Ecto neural progenitor cell (in vitro differentiated cells): ENCODE data around the gene PRSS8.
A peak's percentile ranks its signal among the peaks of the same experiment; 100 is the strongest.

ENCODE experiments used
- DNase-seq: peaks from one replicate; pipeline ENCODE4 v3.0.0-alpha.2; 2018; ENCODE audit warnings: low spot score

PRSS8 gene

DNA sequence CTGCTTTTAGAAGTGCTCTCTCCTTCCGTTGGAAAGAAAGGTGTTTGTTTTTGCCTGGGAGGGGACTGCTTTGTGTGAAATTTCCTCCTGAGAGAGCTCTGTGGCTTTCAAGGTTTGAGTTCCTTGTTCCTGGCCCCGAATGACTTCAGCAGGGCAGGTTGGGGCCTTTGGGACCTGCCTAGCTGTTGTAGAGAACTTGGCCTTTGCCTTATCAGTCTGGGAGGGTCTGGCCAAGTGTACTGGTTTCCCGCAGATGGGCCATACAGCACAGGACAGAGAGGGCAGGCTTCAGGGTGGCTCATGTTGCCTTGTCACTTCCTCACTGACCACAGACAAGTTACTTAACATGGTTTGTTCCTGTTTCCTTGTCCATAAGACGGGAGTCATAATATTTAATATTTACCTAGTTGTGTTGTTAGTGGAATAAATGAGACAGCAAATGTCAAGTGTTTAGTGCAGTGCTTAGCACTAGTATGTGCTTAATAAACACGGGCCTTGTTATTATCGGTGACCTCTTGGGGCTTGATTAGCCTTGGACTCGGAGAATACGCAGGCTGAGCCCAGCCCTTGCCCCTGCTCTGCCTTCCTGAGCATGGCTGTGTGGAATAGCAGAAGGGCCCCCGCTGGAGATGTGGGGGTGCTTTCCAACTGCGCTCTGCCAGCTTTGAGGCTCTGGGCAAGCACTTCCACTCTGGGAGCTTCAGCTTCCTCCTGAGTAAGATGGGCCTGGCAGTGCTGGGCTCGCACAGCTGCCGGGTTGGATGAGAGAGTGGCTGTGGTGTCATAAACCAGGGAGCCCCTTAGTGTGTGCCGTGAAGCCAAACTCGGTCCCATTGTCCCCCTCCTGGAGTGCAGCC is 6.6 kb downstream of the PRSS8 start:
- no peak for DNase-seq

DNA sequence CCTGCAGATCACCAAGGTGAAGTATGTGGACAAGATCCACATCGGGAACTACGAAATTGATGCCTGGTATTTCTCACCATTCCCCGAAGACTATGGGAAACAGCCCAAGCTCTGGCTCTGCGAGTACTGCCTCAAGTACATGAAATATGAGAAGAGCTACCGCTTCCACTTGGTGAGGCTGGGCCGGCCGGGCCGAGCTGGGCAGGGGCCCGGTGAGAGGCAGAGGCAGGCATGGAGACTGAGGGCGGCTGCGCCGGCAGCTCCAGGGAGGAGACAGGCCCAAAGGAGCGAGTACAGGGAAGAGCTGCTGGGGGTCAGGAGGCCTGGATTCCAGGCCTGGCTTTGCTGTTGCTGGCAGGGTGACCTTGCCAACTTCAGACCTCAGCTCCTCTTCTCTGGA is 8.3 kb downstream of the PRSS8 start:
- DNase-seq = no peak

DNA sequence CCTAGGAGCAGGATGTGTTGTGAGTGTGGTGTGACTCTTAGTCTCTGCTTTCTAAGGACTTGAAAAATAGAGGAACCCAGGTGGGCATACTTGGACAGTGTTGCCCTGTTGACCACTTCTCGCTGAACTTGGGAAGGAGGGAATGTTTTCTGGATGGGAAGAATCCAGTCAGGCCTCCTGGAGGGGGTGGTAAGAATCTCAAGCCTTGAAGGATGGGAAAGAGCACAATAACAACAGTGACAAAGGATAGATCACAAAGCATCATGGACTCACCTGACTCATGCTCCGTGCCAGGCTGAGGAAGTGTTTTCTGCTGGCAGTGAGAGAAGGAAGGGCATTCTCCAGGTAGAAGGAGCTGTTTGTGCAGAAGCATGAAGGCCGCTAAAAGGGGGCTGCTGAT is 9.7 kb downstream of the PRSS8 start:
- no peak for DNase-seq

DNA sequence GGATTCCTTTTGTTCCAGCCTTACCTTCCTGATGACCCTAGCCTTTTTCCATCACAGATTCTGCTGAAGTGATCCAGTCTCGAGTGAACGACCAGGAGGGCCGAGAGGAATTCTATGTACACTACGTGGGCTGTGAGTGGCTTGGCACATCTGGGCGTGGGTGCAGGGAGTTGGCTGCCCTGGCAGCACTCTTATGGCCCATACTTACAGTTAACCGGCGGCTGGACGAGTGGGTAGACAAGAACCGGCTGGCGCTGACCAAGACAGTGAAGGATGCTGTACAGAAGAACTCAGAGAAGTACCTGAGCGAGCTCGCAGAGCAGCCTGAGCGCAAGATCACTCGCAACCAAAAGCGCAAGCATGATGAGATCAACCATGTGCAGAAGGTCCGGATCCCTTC is 15.4 kb downstream of the PRSS8 start:
- DNase-seq = no peak

DNA sequence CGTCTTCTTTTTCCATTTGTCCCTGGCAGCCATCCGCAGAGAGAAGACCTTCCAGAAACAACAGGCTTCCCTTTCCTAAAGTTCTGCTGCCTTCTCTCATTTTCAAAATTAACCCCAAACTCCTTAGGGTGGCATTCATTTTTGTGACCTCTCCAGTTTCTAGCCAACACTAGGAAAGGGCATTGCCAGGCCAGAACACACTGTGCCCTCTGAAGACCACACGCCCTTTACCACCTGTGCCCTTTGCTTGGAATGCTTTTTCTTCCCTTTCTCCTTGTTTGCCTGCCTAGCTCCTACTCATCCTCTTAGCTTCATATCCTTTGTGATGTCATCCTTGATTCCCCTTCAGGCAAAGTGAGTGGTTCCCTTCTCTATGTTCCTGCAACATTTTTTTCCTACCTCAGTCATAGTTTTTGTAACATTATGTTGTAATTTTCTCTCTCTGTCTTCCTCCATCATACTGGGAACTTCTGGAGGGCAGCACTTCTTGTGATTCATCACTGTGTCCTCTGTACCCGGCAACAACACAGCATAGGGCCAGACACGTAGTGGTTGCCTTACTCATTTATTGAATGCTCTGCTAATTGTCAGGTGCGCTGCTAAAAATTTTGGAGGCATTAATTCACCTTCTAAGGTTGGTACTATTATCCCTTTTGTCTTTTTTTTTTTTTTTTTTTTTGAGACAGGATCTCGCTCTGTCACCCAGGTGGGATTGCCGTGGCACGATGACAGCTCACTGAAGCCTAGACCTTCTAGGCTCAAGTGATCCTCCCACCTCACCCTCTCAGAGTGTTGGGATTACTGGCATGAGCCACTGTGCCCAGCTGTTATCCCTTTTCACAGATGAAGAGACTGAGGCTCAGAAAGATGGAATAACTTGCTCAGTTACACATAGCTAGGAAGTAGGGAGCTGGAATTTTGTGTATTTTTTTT is 17.0 kb downstream of the PRSS8 start:
- DNase-seq = no peak

DNA sequence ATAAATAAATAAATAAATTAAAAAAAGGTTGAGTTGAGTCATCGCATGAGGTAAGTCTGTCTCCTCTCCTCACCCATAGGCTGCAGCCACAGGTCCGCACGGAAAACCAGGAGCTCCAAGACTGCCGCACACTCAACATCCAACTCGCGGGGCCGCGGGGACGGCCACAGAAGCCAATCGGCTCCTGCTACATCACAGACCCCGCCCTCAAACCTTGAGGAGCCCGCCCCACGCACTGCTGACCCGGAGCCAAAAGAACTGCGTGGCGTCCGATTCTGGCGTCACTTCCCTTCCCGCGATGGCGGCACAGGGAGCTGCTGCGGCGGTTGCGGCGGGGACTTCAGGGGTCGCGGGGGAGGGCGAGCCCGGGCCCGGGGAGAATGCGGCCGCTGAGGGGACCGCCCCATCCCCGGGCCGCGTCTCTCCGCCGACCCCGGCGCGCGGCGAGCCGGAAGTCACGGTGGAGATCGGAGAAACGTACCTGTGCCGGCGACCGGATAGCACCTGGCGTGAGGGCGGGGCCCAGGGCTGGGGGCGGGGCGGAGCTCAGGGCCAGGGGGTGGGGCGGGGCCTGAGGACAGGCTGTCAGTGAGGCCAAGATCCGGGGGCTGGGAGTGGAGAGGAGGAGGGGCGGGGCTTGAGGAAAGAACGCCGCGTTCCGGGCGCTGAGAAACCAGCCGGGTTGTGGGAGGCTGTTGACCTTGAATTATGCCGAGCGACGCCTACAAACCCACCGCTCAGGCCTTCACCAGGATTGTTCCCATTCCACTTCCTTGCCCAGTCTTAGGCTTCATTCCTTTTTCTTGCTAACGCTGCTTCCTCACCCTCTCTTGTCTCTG is 17.9 kb downstream of the PRSS8 start, which contains the start of gene KAT8:
TSS of gene KAT8 (plus strand) at position 281 of the 839 bp plus-strand sequence. CDS start at position 299, 18 bp downstream.
- DNase-seq = peak; percentile 98

DNA sequence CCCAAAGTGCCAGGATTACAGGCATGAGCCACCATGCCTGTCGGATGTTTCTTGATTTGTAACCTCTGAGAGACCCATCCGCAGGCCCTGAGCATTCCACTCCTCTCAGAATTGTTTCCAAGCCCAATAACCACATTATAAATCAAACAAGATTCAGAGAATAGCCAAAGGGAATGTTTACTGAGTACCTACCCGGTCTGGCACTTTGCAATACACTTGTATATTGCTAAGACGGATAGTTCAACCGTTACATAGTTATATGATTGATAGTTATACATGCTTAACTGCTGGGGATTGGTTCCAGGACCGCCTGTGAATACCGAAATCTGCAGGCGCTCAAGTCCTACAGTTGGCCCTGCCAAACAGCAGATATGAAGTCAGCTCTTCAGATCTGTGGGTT is 21.1 kb downstream of the PRSS8 start:
- DNase-seq = no peak

DNA sequence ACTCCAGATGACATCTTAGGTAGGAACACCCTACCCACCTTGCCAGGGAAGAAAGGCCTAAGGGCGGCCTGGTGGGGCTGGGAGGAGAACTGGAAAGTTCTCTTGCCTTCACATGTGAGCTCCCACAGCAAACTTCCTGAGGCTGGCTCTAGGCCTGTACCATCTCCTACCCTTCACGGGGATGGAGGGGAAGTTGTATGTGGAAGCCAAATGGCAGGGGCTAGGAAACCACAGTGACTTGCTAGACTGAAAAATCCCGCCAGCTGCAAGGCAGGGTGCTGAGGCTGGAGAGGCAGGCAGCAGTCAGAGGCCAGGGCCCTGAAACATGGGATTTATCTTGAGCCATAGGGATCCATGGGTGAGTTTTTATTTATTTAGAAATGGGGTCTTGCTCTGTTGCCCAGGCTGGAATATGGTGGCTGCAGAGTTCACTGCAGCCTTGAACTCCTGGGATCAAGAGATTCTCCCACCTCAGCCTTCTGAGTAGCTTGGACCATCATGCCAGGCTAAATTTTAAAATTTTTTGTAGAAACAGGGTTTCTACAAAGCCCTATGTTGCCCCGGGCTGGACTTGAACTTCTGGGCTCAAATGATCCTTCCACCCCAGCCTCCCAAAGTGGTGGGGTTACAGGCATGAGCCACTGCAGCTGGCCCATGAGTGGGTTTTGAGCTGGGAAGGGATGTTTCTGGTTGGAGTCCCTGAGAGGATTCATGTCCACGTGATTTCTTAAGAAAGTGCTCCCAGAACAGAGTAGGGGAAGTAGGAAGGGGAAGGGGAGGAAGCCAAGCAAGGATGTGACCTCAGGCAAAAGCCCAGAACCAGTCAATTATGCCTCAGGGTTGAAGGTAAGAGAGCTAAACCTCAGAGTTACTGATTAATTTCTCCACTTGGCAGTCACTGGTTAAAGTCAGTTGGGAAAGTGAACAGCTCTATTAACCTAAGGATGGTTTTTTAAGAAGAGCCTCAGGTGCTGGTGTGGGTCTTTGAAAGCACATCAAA is 22.1 kb downstream of the PRSS8 start:
- DNase-seq = no peak

DNA sequence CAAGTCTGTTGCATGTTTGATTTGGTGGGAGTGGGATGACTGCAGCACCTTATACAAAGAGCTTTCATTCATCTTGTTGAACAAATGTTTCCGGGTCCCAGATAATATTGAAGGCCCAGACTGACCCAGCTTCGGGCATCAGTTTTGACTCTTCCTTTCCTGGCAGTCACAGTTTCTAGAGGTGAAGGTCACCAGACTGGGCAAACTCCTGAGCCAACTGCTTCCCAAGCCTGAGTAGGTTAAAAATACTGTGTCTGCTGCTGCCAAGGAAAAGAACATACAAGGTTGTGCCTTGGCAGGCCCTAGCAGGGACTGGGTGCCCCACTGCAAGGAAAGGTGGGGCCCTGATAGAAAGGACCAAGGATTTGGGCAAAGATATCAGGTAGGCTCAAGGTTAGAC is 22.8 kb downstream of the PRSS8 start:
- no peak for DNase-seq

DNA sequence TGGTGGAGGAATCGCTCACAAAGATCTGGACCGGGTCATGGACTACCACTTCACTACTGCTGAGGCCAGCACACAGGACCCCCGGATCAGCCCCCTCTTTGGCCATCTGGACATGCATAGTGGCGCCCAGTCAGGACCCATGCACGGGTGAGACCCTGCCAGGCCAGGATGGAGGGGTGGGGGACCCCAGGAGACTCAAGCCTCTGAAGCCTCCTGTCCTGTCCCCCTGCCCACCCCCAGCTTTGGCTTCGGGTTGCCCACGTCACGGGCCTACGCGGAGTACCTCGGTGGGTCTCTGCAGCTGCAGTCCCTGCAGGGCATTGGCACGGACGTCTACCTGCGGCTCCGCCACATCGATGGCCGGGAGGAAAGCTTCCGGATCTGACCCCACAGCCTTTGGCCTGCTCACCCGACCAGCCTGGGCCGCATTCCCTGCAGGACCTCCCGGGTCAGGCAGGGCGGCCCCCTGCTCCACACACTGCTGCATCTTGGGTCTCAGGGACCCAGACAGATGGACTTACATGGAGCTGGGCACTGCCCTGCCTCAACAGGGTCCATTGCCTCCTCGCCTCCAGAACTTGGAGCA is 23.6 kb downstream of the PRSS8 start:
- DNase-seq = no peak

DNA sequence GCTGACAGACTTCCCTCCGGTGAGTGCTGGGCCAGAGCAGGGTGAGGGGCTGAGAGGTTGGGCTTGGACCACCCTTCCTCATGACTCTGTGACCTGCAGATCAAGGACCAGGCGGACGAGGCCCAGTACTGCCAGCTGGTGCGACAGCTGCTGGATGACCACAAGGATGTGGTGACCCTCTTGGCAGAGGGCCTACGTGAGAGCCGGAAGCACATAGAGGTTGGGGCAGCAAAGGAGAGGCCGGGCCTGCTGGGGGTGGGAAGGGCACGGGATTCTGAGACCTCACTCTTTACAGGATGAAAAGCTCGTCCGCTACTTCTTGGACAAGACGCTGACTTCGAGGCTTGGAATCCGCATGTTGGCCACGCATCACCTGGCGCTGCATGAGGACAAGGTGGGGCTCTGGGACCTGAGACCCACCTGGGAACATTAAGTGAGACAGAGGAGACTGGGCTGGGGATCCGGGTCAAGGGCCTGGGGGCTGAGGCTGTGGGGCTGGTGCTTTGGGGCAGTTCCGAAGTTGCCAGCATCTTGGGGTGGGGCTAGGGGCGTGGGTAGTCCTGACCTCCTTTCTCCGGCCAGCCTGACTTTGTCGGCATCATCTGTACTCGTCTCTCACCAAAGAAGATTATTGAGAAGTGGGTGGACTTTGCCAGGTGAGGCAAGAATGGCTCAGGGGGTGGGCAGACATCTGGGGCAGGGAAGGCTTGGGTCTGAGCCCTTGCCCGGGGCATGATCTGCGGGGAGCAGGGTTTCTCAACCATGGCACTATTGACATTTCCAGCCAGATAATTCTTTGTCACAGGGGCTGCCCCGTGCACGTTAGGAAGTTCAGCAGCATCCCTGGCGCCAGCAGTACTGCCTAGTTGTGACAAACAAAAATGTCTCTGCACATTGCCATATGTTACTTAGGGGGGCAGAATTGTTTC is 25.2 kb downstream of the PRSS8 start:
- DNase-seq = no peak

DNA sequence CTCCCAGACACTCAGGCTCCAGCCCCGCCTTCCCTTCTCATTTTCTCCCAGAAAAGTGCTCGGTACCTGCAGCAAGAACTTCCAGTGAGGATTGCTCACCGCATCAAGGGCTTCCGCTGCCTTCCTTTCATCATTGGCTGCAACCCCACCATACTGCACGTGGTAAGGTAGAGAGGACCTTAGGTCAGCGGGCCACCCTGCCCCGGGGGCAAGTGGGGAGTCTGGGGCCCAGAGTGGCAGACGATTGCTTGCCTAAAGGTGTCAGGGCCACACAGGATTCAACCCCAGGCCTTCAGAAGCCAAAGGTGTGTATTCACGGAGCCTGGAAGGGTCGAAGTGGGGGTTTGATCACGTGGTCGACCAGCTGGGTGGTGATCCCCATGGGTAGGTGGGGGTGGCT is 25.9 kb downstream of the PRSS8 start:
- no peak for DNase-seq

DNA sequence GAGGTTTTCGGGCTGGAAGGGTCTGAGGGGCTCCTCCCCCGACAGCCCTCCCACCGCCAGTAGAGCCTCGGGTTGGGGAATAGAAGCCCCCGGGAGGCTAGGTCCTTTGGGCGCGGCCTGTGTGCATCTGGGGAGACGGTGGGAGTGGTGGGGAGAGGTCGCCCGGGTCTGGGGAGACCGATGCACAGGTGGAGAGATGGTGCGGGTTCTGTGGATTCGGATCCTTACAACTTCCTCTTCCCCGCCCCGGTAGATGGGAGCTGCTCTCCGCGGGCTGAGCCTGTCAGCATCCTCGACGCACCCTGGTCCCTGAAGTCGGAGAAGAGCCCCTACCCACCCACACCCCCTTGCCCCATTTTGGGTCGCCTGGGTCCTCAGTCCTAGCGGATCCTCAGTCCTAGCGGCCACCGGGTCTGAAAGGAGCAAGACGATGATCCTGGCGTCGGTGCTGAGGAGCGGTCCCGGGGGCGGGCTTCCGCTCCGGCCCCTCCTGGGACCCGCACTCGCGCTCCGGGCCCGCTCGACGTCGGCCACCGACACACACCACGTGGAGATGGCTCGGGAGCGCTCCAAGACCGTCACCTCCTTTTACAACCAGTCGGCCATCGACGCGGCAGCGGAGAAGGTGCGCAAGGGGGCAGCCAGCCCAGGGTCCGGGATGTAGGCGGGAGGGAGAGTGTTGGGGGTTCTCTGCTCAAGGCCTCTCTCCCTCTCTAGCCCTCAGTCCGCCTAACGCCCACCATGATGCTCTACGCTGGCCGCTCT is 26.6 kb downstream of the PRSS8 start:
- DNase-seq = no peak

DNA sequence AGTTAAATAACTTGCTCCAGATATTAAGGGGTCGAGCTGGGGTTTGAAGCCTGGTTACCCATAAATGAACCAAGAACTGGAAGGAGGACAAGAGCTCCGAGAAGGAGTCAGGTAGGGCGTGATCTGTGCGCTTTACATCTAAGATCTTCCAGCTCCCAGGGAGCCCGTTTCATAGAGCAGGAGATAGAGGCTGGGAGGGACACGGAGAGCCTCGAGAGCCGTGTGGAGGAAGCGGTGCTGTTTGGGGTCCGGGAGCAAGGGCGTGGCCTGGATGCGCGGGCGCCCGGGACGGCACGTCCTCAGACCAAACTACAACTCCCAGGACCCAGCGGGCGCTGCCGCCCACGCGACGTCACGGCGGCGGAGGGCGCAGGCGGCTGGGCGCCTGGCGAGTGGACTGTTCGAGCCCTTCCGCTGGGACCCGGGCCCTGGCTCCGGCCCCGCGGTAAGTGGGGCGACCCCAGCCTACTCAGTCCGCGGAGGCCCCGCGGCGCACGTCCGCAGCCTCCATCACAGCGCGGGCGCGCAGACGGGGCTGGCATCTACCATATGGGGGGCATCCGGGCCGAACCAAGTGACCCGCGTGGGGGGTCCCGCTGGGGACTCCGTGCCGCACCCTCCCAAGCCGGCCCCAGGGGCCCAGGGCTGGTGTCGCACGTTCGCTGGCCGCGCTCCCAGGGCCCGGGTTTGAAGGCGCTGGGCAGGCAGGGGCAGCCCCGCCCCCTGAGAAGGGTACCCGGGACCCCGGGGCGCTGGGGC is 27.3 kb downstream of the PRSS8 start, which contains the start of gene BCKDK:
TSS of gene BCKDK (plus strand) at position 352 of the 759 bp plus-strand sequence. CDS start 838 bp downstream, outside the sequence.
- DNase-seq = peak; percentile 83

DNA sequence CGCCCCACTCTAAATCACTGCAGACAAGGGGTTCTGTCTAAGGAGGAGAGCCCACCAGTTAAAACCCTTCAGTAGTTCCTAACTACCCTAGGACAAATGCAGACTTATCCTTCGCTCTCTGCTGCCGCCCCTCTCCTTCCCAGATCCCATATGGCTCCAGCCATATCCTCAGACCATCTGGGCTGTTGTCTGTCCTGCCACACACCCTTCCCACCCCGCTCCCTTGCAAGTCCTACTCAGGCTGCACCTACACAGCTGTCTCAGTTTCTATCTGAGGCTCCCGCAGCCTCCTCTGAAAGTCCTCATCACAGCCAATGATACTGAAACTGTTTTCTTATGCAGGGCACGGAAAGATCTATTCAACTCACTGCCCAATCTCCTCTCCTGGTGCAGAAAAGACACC is 28.1 kb downstream of the PRSS8 start:
- DNase-seq = no peak

DNA sequence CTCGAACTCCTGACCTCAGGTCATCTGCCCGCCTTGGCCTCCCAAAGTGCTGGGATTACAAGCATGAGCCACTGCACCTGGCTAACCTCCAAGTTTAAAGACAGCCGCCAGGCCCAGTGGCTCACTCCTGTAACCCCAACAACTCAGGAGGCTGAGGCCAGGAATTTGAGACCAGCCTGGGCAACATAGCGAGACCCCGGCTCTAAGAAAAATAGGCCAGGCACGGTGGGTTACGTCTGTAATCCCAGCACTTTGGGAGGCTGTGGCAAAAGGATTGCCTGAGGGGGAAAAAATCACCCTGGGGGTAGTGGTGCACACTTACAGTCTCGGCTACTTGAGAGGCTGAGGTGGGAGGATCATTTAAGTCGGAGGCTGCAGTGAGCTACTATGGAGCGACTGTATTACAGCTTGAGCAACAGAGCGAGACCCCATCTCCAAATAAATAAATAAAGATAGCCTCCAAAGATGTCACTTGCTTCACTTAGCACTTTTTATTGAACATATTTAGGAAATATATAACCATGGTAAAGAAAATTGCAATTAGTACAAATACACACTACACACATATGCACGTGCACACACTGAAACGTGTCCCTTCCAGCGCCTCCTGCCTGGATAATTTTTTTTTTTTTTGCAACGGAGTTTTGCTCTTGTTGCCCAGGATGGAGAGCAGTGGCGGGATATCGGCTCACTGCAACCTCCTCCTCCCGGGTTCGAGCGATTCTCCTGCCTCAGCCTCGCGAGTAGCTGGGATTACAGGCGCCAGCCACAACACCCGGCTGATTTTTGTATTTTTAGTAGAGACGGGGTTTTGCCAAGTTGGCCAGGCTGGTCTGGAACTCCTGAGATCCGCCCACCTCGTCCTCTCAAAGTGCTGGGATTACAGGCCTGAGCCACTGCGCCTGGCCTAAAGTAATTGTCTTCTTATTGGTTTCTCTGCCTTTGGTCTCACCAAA is 28.7 kb downstream of the PRSS8 start:
- no peak for DNase-seq
